KMS-11 (cell line): ENCODE results near the gene IL31.

ENCODE experiments used
- H2AFZ ChIP-seq: fragments of 200-600 bp; sonication (generic); 2 replicates; pipeline ENCODE4 v1.6.1; 2016; ENCODE audit warnings: antibody characterized with exemption, mixed run types, low read depth
- H3K27ac ChIP-seq: fragments of 200-600 bp; sonication (generic); 2 replicates; pipeline ENCODE4 v1.6.1; 2016; ENCODE audit warnings: mild to moderate bottlenecking, mixed run types
- H3K27me3 ChIP-seq: fragments of 200-600 bp; sonication (generic); 2 replicates; pipeline ENCODE4 v1.6.1; 2017; ENCODE audit warnings: mild to moderate bottlenecking, low read depth, mixed run types, moderate library complexity; ENCODE audit not compliant: insufficient read depth
- H3K36me3 ChIP-seq: fragments of 200-600 bp; sonication (generic); 2 replicates; pipeline ENCODE4 v1.6.1; 2017; ENCODE audit warnings: mild to moderate bottlenecking, mixed run types; ENCODE audit not compliant: insufficient read depth
- H3K4me1 ChIP-seq: fragments of 200-600 bp; sonication (generic); 2 replicates; pipeline ENCODE4 v1.6.1; 2016; ENCODE audit warnings: mild to moderate bottlenecking, low read depth, mixed run types; ENCODE audit not compliant: poor library complexity, severe bottlenecking
- H3K4me2 ChIP-seq: fragments of 200-600 bp; sonication (generic); 2 replicates; pipeline ENCODE4 v1.7.0; 2016; ENCODE audit warnings: mild to moderate bottlenecking, mixed run types
- H3K4me3 ChIP-seq: fragments of 200-600 bp; sonication (generic); IDR thresholded peaks from 2 replicates; pipeline ENCODE4 v1.6.1; 2017; ENCODE audit warnings: low read depth, low read length, mixed read lengths; ENCODE audit not compliant: insufficient read depth
- H3K79me2 ChIP-seq: fragments of 200-600 bp; sonication (generic); 2 replicates; pipeline ENCODE4 v1.6.1; 2016; ENCODE audit warnings: low read depth, mixed run types; ENCODE audit not compliant: insufficient read depth
- H3K9ac ChIP-seq: fragments of 200-600 bp; sonication (generic); 2 replicates; pipeline ENCODE4 v1.6.1; 2016; ENCODE audit warnings: mild to moderate bottlenecking, mixed run types
- H4K20me1 ChIP-seq: fragments of 200-600 bp; sonication (generic); 2 replicates; pipeline ENCODE4 v1.6.1; 2016; ENCODE audit warnings: mild to moderate bottlenecking, mixed run types; ENCODE audit not compliant: insufficient read depth
- CTCF ChIP-seq: fragments of 200-600 bp; sonication (generic); conservative IDR thresholded peaks from 2 replicates; pipeline ENCODE4 v1.6.1; 2017; ENCODE audit warnings: low read depth, mild to moderate bottlenecking, antibody characterized with exemption, low read length, moderate library complexity, mixed read lengths

IL31 gene

GRCh38 chr12:122125452-122126341 lies 48.3 kb downstream of the IL31 start:
- TF ChIP-seq CTCF, result no peak
- Histone ChIP-seq H3K4me3 (no peak overlapping the region), H2AFZ (no peak overlapping the region), H3K36me3 (no peaks in the 10 kb centered on the region), H3K4me2 (no peak overlapping the region), H3K79me2 (no peaks in the 10 kb centered on the region), H3K4me1 (peaks cover 6% of the 10 kb centered on the region), H3K9ac (no peak overlapping the region), H4K20me1 (no peaks in the 10 kb centered on the region), H3K27ac (no peak overlapping the region), H3K27me3 (no peaks in the 10 kb centered on the region)

GRCh38 chr12:122124370-122124769 lies 49.7 kb downstream of the IL31 start:
- Histone ChIP-seq H3K4me1 (peaks cover 6% of the 10 kb centered on the region), H2AFZ (no peak overlapping the region), H3K27ac (no peak overlapping the region), H3K9ac (no peak overlapping the region), H4K20me1 (no peaks in the 10 kb centered on the region), H3K27me3 (no peaks in the 10 kb centered on the region), H3K4me2 (no peak overlapping the region), H3K36me3 (no peaks in the 10 kb centered on the region), H3K4me3 (no peak overlapping the region), H3K79me2 (no peaks in the 10 kb centered on the region)
- TF ChIP-seq CTCF, result no peak

- Histone ChIP-seq H3K4me1 (peaks cover 6% of the 10 kb centered on the region), H2AFZ (no peak overlapping the region), H3K79me2 (no peaks in the 10 kb centered on the region), H3K4me2 (no peak overlapping the region), H3K27me3 (no peaks in the 10 kb centered on the region), H4K20me1 (no peaks in the 10 kb centered on the region), H3K4me3 (no peak overlapping the region), H3K9ac (no peak overlapping the region), H3K36me3 (no peaks in the 10 kb centered on the region), H3K27ac (no peak overlapping the region)
- TF ChIP-seq CTCF, result no peak
Measured at GRCh38 chr12:122123761-122124145, 50.3 kb downstream of the IL31 start.

- Histone ChIP-seq H3K9ac (no peak overlapping the region), H2AFZ (no peak overlapping the region), H4K20me1 (no peaks in the 10 kb centered on the region), H3K4me2 (no peak overlapping the region), H3K27me3 (no peaks in the 10 kb centered on the region), H3K4me3 (no peak overlapping the region), H3K79me2 (no peaks in the 10 kb centered on the region), H3K27ac (no peak overlapping the region), H3K36me3 (no peaks in the 10 kb centered on the region), H3K4me1 (peaks cover 6% of the 10 kb centered on the region)
- TF ChIP-seq CTCF, result peak; percentile 81
Measured at GRCh38 chr12:122123051-122123760, 50.8 kb downstream of the IL31 start.
